Measurements from ENCODE around the gene ARNT2. TPM values are rescaled to one million over a fixed set of nuclear protein-coding genes. Genes with fewer than 3 reads are reported as not detected.

ARNT2 gene
- total RNA-seq, 1 experiment from 2014 or later = 16.8 TPM

DNA sequence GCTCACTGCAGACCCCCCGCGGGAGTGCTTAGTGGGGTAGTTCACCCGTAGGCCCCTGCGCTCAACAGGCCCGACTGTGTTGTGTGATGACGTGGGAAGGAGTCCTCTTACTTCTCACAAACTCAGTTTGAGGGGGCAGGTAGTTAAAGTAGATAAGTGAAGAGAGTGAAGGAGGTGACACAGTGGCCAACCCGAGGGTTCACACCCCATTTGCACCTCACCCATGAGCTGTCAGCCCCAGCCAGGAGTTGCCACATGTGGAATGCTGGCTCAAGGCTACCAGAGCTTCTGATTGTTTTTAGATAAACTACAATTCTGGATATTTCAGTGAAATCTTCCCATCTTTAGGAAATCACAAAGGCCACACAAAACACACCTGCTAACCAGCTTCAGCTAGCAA lies 226.8 kb downstream of the ARNT2 start:
- no peak overlapping the region for H3K4me3 ChIP-seq (ENCODE audit: low read depth in 2 of 2, low read length in 2 of 2)
- BruUV-seq (replicated peaks) = no TSS peak
- intact Hi-C loops (cut with micrococcal nuclease; ENCODE audit: unreplicated experiment) = no loop called here
- H3K36me3 ChIP-seq (ENCODE audit: control insufficient read depth, insufficient read depth, low read length) = no peaks in the 10 kb centered on the region
- POLR2A ChIA-PET = no interaction called here
- H3K9me3 ChIP-seq (ENCODE audit: control insufficient read depth, insufficient read depth, low read depth, low read length) = no peaks in the 10 kb centered on the region
- ATAC-seq (no peak), DNase-seq (ENCODE audit: low read depth, low spot score) (no peak)
- in situ Hi-C loops (cut with HindIII; ENCODE audit: low pct_unique_long_range_greater_than_20kb, low sequenced_read_pairs) = no loop called here
- H3K27ac ChIP-seq (ENCODE audit: low read length) = no peak overlapping the region
- CTCF ChIA-PET = no interaction called here
- H3K4me1 ChIP-seq (ENCODE audit: control insufficient read depth, insufficient read depth, low read length) = no peaks in the 10 kb centered on the region
- TF ChIP-seq, protein P1, sequence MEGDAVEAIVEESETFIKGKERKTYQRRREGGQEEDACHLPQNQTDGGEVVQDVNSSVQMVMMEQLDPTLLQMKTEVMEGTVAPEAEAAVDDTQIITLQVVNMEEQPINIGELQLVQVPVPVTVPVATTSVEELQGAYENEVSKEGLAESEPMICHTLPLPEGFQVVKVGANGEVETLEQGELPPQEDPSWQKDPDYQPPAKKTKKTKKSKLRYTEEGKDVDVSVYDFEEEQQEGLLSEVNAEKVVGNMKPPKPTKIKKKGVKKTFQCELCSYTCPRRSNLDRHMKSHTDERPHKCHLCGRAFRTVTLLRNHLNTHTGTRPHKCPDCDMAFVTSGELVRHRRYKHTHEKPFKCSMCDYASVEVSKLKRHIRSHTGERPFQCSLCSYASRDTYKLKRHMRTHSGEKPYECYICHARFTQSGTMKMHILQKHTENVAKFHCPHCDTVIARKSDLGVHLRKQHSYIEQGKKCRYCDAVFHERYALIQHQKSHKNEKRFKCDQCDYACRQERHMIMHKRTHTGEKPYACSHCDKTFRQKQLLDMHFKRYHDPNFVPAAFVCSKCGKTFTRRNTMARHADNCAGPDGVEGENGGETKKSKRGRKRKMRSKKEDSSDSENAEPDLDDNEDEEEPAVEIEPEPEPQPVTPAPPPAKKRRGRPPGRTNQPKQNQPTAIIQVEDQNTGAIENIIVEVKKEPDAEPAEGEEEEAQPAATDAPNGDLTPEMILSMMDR (IDR thresholded peaks at IDR 0.05) = no peak
- TF ChIP-seq, protein P2, sequence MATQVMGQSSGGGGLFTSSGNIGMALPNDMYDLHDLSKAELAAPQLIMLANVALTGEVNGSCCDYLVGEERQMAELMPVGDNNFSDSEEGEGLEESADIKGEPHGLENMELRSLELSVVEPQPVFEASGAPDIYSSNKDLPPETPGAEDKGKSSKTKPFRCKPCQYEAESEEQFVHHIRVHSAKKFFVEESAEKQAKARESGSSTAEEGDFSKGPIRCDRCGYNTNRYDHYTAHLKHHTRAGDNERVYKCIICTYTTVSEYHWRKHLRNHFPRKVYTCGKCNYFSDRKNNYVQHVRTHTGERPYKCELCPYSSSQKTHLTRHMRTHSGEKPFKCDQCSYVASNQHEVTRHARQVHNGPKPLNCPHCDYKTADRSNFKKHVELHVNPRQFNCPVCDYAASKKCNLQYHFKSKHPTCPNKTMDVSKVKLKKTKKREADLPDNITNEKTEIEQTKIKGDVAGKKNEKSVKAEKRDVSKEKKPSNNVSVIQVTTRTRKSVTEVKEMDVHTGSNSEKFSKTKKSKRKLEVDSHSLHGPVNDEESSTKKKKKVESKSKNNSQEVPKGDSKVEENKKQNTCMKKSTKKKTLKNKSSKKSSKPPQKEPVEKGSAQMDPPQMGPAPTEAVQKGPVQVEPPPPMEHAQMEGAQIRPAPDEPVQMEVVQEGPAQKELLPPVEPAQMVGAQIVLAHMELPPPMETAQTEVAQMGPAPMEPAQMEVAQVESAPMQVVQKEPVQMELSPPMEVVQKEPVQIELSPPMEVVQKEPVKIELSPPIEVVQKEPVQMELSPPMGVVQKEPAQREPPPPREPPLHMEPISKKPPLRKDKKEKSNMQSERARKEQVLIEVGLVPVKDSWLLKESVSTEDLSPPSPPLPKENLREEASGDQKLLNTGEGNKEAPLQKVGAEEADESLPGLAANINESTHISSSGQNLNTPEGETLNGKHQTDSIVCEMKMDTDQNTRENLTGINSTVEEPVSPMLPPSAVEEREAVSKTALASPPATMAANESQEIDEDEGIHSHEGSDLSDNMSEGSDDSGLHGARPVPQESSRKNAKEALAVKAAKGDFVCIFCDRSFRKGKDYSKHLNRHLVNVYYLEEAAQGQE (IDR thresholded peaks at IDR 0.05; ENCODE audit: insufficient read depth in 1 of 2, low read depth in 2 of 2, low read length in 1 of 2) = no peak
- no peak for TF ChIP-seq POLR2AphosphoS5 (IDR thresholded peaks at IDR 0.05; ENCODE audit: low read depth, low read length)
- TF ChIP-seq TCF7L2 (IDR thresholded peaks at IDR 0.05; ENCODE audit: low read depth, low read length) = no peak
- TF ChIP-seq SIN3A (IDR thresholded peaks at IDR 0.05; ENCODE audit: borderline replicate concordance, insufficient read depth, low read depth, low read length) = no peak
- H3K27me3 ChIP-seq (ENCODE audit: control insufficient read depth, insufficient read depth, low read length) = no peaks in the 10 kb centered on the region

DNA sequence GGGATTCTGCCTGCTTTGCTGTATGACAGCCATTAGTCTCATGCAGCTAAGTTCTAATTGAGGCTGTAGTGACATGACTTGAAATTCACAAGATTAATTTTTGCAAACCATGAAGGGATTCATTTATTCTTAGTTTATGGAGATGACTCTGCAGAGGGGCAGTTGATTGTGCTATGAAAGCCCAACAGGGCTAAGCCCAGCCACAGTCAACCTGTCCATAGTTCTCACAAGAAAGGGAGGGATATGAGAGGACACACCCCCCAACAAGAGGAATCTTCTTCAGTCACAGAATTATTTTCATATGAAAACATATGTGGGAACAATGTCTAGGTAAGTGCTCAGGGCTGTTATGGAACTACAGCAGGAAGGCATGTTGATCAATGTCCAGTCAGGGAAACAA lies 229.0 kb downstream of the ARNT2 start:
- ATAC-seq (no peak), DNase-seq (ENCODE audit: low read depth, low spot score) (no peak)
- POLR2A ChIA-PET = no interaction called here
- CTCF ChIA-PET = no interaction called here
- H3K4me3 ChIP-seq (ENCODE audit: low read depth in 2 of 2, low read length in 2 of 2) = no peak overlapping the region
- BruUV-seq (replicated peaks) = no TSS peak
- intact Hi-C loops (cut with micrococcal nuclease; ENCODE audit: unreplicated experiment) (no loop called here), in situ Hi-C loops (cut with HindIII; ENCODE audit: low pct_unique_long_range_greater_than_20kb, low sequenced_read_pairs) (no loop called here)
- no peak overlapping the region for H3K27ac ChIP-seq (ENCODE audit: low read length)
- no peaks in the 10 kb centered on the region for H3K27me3 ChIP-seq (ENCODE audit: control insufficient read depth, insufficient read depth, low read length)
- no peak for TF ChIP-seq TCF7L2 (IDR thresholded peaks at IDR 0.05; ENCODE audit: low read depth, low read length)
- TF ChIP-seq SIN3A (IDR thresholded peaks at IDR 0.05; ENCODE audit: borderline replicate concordance, insufficient read depth, low read depth, low read length) = no peak
- no peaks in the 10 kb centered on the region for H3K4me1 ChIP-seq (ENCODE audit: control insufficient read depth, insufficient read depth, low read length)
- H3K36me3 ChIP-seq (ENCODE audit: control insufficient read depth, insufficient read depth, low read length) = no peaks in the 10 kb centered on the region
- no peaks in the 10 kb centered on the region for H3K9me3 ChIP-seq (ENCODE audit: control insufficient read depth, insufficient read depth, low read depth, low read length)

DNA sequence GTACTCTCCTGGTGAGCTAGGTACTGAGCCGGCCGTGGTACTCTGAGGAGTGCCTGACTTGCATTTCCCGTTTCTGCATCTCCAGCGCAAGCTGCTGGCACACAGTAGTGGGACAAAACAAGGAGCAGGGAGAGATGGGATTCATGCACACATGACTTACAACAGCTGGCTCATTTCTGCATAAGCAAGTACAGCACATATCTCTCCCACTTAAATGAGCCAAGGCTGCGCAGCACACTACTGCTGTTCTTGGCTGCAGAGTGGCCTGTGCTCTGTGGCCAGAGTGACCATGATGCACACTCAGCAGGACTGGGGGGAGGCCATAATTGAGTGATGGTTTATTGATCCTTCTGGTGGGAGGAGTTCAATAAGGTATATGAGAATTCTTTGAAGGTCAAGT lies 231.8 kb downstream of the ARNT2 start:
- TF ChIP-seq, protein P1 (IDR thresholded peaks at IDR 0.05) = no peak
- TF ChIP-seq TCF7L2 (IDR thresholded peaks at IDR 0.05; ENCODE audit: low read depth, low read length) = no peak
- TF ChIP-seq POLR2AphosphoS5 (IDR thresholded peaks at IDR 0.05; ENCODE audit: low read depth, low read length) = no peak
- TF ChIP-seq SIN3A (IDR thresholded peaks at IDR 0.05; ENCODE audit: borderline replicate concordance, insufficient read depth, low read depth, low read length) = no peak
- TF ChIP-seq, protein P2 (IDR thresholded peaks at IDR 0.05; ENCODE audit: insufficient read depth in 1 of 2, low read depth in 2 of 2, low read length in 1 of 2) = no peak
- ChIA-PET CTCF (no interaction called here), POLR2A (no interaction called here)
- H3K36me3 ChIP-seq (ENCODE audit: control insufficient read depth, insufficient read depth, low read length) = no peaks in the 10 kb centered on the region
- no peaks in the 10 kb centered on the region for H3K4me1 ChIP-seq (ENCODE audit: control insufficient read depth, insufficient read depth, low read length)
- ATAC-seq = no peak
- no peak overlapping the region for H3K27ac ChIP-seq (ENCODE audit: low read length)
- no peak overlapping the region for H3K4me3 ChIP-seq (ENCODE audit: low read depth in 2 of 2, low read length in 2 of 2)
- in situ Hi-C loops (cut with HindIII; ENCODE audit: low pct_unique_long_range_greater_than_20kb, low sequenced_read_pairs) = no loop called here
- H3K27me3 ChIP-seq (ENCODE audit: control insufficient read depth, insufficient read depth, low read length) = no peaks in the 10 kb centered on the region
- H3K9me3 ChIP-seq (ENCODE audit: control insufficient read depth, insufficient read depth, low read depth, low read length) = no peaks in the 10 kb centered on the region; the same call in 1 of the 2 replicates
- intact Hi-C loops (cut with micrococcal nuclease; ENCODE audit: unreplicated experiment) = no loop called here
- no peak for DNase-seq (ENCODE audit: low read depth, low spot score)
- no TSS peak for BruUV-seq (replicated peaks)
